T-helper 1 cell (primary cell): ENCODE measurements around the gene B3GAT1.

Source experiments
- DNase-seq, 5 donors: peaks; one replicate each; pipeline ENCODE4 v3.0.0-alpha.2; 2012 to 2020

The B3GAT1 gene

GRCh38 chr11:134331354-134332188 lies 80.5 kb downstream of the B3GAT1 start, which contains the start of gene GLB1L2:
Gene GLB1L2 (plus strand): TSS chr11:134331988. CDS start chr11:134332062, 74 bp downstream.
- DNase-seq: peak; percentile 66 to 83 (median 73)

- no peak for DNase-seq
Measured at GRCh38 chr11:134330611-134331353, 81.3 kb downstream of the B3GAT1 start.
